ENCODE measurements around the gene ZNF165.

- TF ChIP-seq POLR2A (IDR thresholded peaks at IDR 0.05; ENCODE audit: insufficient read depth in 1 of 2, low read depth in 2 of 2, low read length in 2 of 2) = no peak
- TF ChIP-seq ZNF687 (CRISPR knock-in tag; IDR thresholded peaks at IDR 0.05) = no peak
- no peak for TF ChIP-seq NR2F2 (IDR thresholded peaks at IDR 0.05; ENCODE audit: borderline replicate concordance, low read depth)
- TF ChIP-seq ZNF878 (CRISPR knock-in tag; IDR thresholded peaks at IDR 0.05) = no peak
- no peak for TF ChIP-seq RAD21 (CRISPR knock-in tag; IDR thresholded peaks at IDR 0.05)
- TF ChIP-seq TBL1XR1 (IDR thresholded peaks at IDR 0.05; ENCODE audit: borderline replicate concordance, low read length, partially characterized antibody) = no peak
- TF ChIP-seq DRAP1 (CRISPR knock-in tag; IDR thresholded peaks at IDR 0.05) = no peak
Measured at GRCh38 chr6:28078836-28079235, 1.5 kb upstream of the ZNF165 start.

Measured in HepG2 (cell line).